ENCODE results near the gene SPSB1.

SPSB1 gene

GRCh38 chr1:9281908-9282695 lies 10.6 kb upstream of the SPSB1 start:
- H3K4me1 ChIP-seq (ENCODE audit: low read length): peaks cover 44% of the 10 kb centered on the region

GRCh38 chr1:9282696-9282955 lies 10.1 kb upstream of the SPSB1 start:
- Histone ChIP-seq H3K79me2 (ENCODE audit: low read length) (no peaks in the 10 kb centered on the region), H3K9ac (ENCODE audit: low read length) (peak overlapping the region; percentile 14; the same call in 1 of the 2 replicates), H4K20me1 (ENCODE audit: insufficient read depth, low read length) (no peaks in the 10 kb centered on the region), H3F3A (ENCODE audit: insufficient read depth, low read length) (peaks cover 26% of the 10 kb centered on the region; the same call in 1 of the 2 replicates), H2AFZ (ENCODE audit: low read length) (0 out of 2 replicates have a peak overlapping the region, but pooled peaks have one; percentile 1), H3K36me3 (replicated peaks; ENCODE audit: insufficient read depth, low read length) (no peaks in the 10 kb centered on the region), H3K4me3 (ENCODE audit: low read length) (no peak overlapping the region), H3K27ac (ENCODE audit: low read length) (peak overlapping the region; percentile 78), H3K27me3 (replicated peaks; ENCODE audit: insufficient read depth, low read length) (no peaks in the 10 kb centered on the region), H3K4me2 (ENCODE audit: low read depth, low read length) (peak overlapping the region; percentile 50; the same call in 1 of the 2 replicates), H3K9me3 (replicated peaks; ENCODE audit: insufficient read depth, low read length) (no peaks in the 10 kb centered on the region), H3K4me1 (ENCODE audit: low read length) (peaks cover 47% of the 10 kb centered on the region), H3K9me2 (replicated peaks; ENCODE audit: insufficient read depth, low read length) (no peaks in the 10 kb centered on the region)
- DNase-seq: no peak
- no peak for TF ChIP-seq EZH2phosphoT487 (IDR thresholded peaks at IDR 0.05; ENCODE audit: low read length)
- no peak for TF ChIP-seq EZH2 (optimal IDR thresholded peaks at IDR 0.05; ENCODE audit: low read depth, low read length)
- TF ChIP-seq CTCF (IDR thresholded peaks at IDR 0.05; ENCODE audit: low read length): no peak

More at GRCh38 chr1:9281908-9282695, 10.6 kb upstream of the SPSB1 start:
- Histone ChIP-seq H2AFZ (ENCODE audit: low read length) (peak overlapping the region; percentile 1; the same call in 1 of the 2 replicates), H3K27ac (ENCODE audit: low read length) (peak overlapping the region; percentile 83), H4K20me1 (ENCODE audit: insufficient read depth, low read length) (no peaks in the 10 kb centered on the region), H3K9me3 (replicated peaks; ENCODE audit: insufficient read depth, low read length) (no peaks in the 10 kb centered on the region), H3K9me2 (replicated peaks; ENCODE audit: insufficient read depth, low read length) (no peaks in the 10 kb centered on the region), H3K27me3 (replicated peaks; ENCODE audit: insufficient read depth, low read length) (no peaks in the 10 kb centered on the region), H3K36me3 (replicated peaks; ENCODE audit: insufficient read depth, low read length) (no peaks in the 10 kb centered on the region), H3K9ac (ENCODE audit: low read length) (peak overlapping the region; percentile 27; the same call in 1 of the 2 replicates), H3K4me3 (ENCODE audit: low read length) (no peak overlapping the region), H3K4me2 (ENCODE audit: low read depth, low read length) (peak overlapping the region; percentile 65; the same call in 1 of the 2 replicates), H3F3A (ENCODE audit: insufficient read depth, low read length) (peaks cover 25% of the 10 kb centered on the region; the same call in 1 of the 2 replicates), H3K79me2 (ENCODE audit: low read length) (no peaks in the 10 kb centered on the region)
- peak; percentile 66 for DNase-seq
- TF ChIP-seq EZH2 (optimal IDR thresholded peaks at IDR 0.05; ENCODE audit: low read depth, low read length) (no peak), EZH2phosphoT487 (IDR thresholded peaks at IDR 0.05; ENCODE audit: low read length) (no peak), CTCF (IDR thresholded peaks at IDR 0.05; ENCODE audit: low read length) (no peak)

- no peak overlapping the region for H3K9ac ChIP-seq (ENCODE audit: low read length)
- H3K36me3 ChIP-seq (replicated peaks; ENCODE audit: insufficient read depth, low read length): no peaks in the 10 kb centered on the region
- H3K27ac ChIP-seq (ENCODE audit: low read length): no peak overlapping the region
- H3K4me3 ChIP-seq (ENCODE audit: low read length): no peak overlapping the region
- no peaks in the 10 kb centered on the region for H4K20me1 ChIP-seq (ENCODE audit: insufficient read depth, low read length)
- no peaks in the 10 kb centered on the region for H3K9me3 ChIP-seq (replicated peaks; ENCODE audit: insufficient read depth, low read length)
- no peak for DNase-seq
- H3K4me1 ChIP-seq (ENCODE audit: low read length): peaks cover 47% of the 10 kb centered on the region
- no peaks in the 10 kb centered on the region for H3K79me2 ChIP-seq (ENCODE audit: low read length)
- H3F3A ChIP-seq (ENCODE audit: insufficient read depth, low read length): peaks cover 26% of the 10 kb centered on the region; the same call in 1 of the 2 replicates
- no peak overlapping the region for H3K4me2 ChIP-seq (ENCODE audit: low read depth, low read length)
- no peaks in the 10 kb centered on the region for H3K9me2 ChIP-seq (replicated peaks; ENCODE audit: insufficient read depth, low read length)
- H2AFZ ChIP-seq (ENCODE audit: low read length): no peak overlapping the region
- TF ChIP-seq CTCF (IDR thresholded peaks at IDR 0.05; ENCODE audit: low read length) (no peak), EZH2 (optimal IDR thresholded peaks at IDR 0.05; ENCODE audit: low read depth, low read length) (no peak), EZH2phosphoT487 (IDR thresholded peaks at IDR 0.05; ENCODE audit: low read length) (no peak)
- no peaks in the 10 kb centered on the region for H3K27me3 ChIP-seq (replicated peaks; ENCODE audit: insufficient read depth, low read length)
These were observed 8.6 kb upstream of the SPSB1 start for GRCh38 chr1:9284061-9284460.
